Measurements from ENCODE around the gene ADIPOQ. TPM values are rescaled to one million over a fixed set of nuclear protein-coding genes. Genes with fewer than 3 reads are reported as not detected.
"Not testable (repeated sequence)": the region's sequence is repeated elsewhere in the genome, so short reads cannot be mapped to it uniquely, and the experiment has no call there.

Gene ADIPOQ
- total RNA-seq, 4 donors from 2014 or later: 1.6 to 13.4 (median 5.4) TPM

GRCh38 chr3:186902713-186903112, 60.2 kb downstream of the ADIPOQ start:
- no peak overlapping the region for H3K4me3 ChIP-seq (replicated peaks in 1 of 3)
- H3K27me3 ChIP-seq: no peaks in the 10 kb centered on the region
- DNase-seq: no peak
- no peak overlapping the region for H3K27ac ChIP-seq
- 81 to 90% methylated on average over 2 of the region's 2 CpGs for WGBS, 2 donors
- H3K9me3 ChIP-seq: no peaks in the 10 kb centered on the region
- intact Hi-C loops (cut with DNase I): no loop called here
- no peaks in the 10 kb centered on the region for H3K4me1 ChIP-seq
- no peaks in the 10 kb centered on the region for H3K36me3 ChIP-seq
- TF ChIP-seq CTCF (IDR thresholded peaks at IDR 0.05) (no peak), POLR2A (IDR thresholded peaks at IDR 0.05) (no peak)

GRCh38 chr3:186903676-186904075, 61.2 kb downstream of the ADIPOQ start:
- H3K4me3 ChIP-seq (replicated peaks in 1 of 3); H3K27ac ChIP-seq; intact Hi-C loops (cut with DNase I); H3K4me1 ChIP-seq; DNase-seq; H3K9me3 ChIP-seq; H3K36me3 ChIP-seq; H3K27me3 ChIP-seq: not testable (repeated sequence)
- 71 to 98% methylated on average over 2 of the region's 2 CpGs for WGBS, 2 donors

- 94 to 95% methylated on average over 3 of the region's 3 CpGs for WGBS, 2 donors
- H3K4me3 ChIP-seq (replicated peaks in 1 of 3); DNase-seq; H3K4me1 ChIP-seq; H3K27ac ChIP-seq; intact Hi-C loops (cut with DNase I); H3K27me3 ChIP-seq; H3K9me3 ChIP-seq; H3K36me3 ChIP-seq: not testable (repeated sequence)
These were observed 64.6 kb downstream of the ADIPOQ start for GRCh38 chr3:186907075-186907474.

Other genes with a start within 250 kb of the ADIPOQ start
- gene AHSG, start 229.7 kb upstream of the ADIPOQ start, total RNA-seq: not detected
- gene FETUB, start 202.3 kb upstream of the ADIPOQ start, total RNA-seq: not detected
- gene HRG, start 176.7 kb upstream of the ADIPOQ start, total RNA-seq: under 1 TPM in 1 of 4 donors, not detected in 3; 0.34 TPM
- not detected for gene KNG1, start 125.4 kb upstream of the ADIPOQ start, total RNA-seq
- 100 to 1,000 TPM; 356 to 655 (median 412) TPM for gene EIF4A2, start 59.1 kb upstream of the ADIPOQ start, total RNA-seq
- 10 to 100 TPM in 1 of 4 donors, 1 to 10 TPM in 3; 7.3 to 10.9 (median 7.8) TPM for gene RFC4, start 36.2 kb upstream of the ADIPOQ start, total RNA-seq
- 100 to 1,000 TPM in 2 of 4 donors, 10 to 100 TPM in 2; 74.8 to 189 (median 113) TPM for gene ST6GAL1, start 87.8 kb downstream of the ADIPOQ start, total RNA-seq

Data from thyroid gland (tissue), 4 donors.